BJ (cell line): Measurements from ENCODE around the gene DIP2B. TPM values are rescaled to one million over a fixed set of nuclear protein-coding genes. Genes with fewer than 3 reads are reported as not detected.
"Not testable (repeated sequence)": the region's sequence is repeated elsewhere in the genome, so short reads cannot be mapped to it uniquely, and the experiment has no call there.

Experiments
- CTCF ChIA-PET: fragments of 350-600 bp; formaldehyde crosslinking; extraction: SDS; loops from one replicate; lab custom pipeline; 2021; ENCODE audit warnings: antibody characterized with exemption, inconsistent platforms; lab: Yijun Ruan, JAX
- POLR2A ChIA-PET: fragments of 300-600 bp; sonication (Branson Sonifier 250); formaldehyde crosslinking; extraction: SDS; loops from one replicate; lab custom pipeline; 2021; ENCODE audit warnings: antibody characterized with exemption; lab: Charles Lee
- DNase-seq: peaks from one replicate; pipeline ENCODE4 v3.0.0-alpha.2; 2011; ENCODE audit warnings: low read depth
- H3K27me3 ChIP-seq: 2 replicates; pipeline ENCODE4 v1.6.0; 2011; ENCODE audit warnings: low read length; ENCODE audit not compliant: control insufficient read depth, insufficient read depth
- H3K36me3 ChIP-seq: 2 replicates; pipeline ENCODE4 v1.5.1; 2011; ENCODE audit warnings: low read length; ENCODE audit not compliant: control insufficient read depth, insufficient read depth
- H3K4me3 ChIP-seq: 2 replicates; pipeline ENCODE4 v1.5.1; 2011; ENCODE audit warnings: low read depth, mild to moderate bottlenecking, control low read depth, low read length
- polyA plus RNA-seq: library from polyadenylated mRNA; depleted of rRNA; stranded (reverse); fragments of >200 nt; gene quantifications from 2 replicates; pipeline ENCODE4 v1.2.3, GENCODE V29; 2011
- TF ChIP-seq, protein P1 (sequence below): IDR thresholded peaks from 2 replicates; pipeline ENCODE4 v1.5.1; 2011; ENCODE audit warnings: low read depth, mild to moderate bottlenecking, control low read depth, inconsistent platforms, low read length, moderate library complexity; ENCODE audit not compliant: insufficient read depth

Gene DIP2B
- polyA plus RNA-seq, 1 experiment = 13.2 TPM

DNA sequence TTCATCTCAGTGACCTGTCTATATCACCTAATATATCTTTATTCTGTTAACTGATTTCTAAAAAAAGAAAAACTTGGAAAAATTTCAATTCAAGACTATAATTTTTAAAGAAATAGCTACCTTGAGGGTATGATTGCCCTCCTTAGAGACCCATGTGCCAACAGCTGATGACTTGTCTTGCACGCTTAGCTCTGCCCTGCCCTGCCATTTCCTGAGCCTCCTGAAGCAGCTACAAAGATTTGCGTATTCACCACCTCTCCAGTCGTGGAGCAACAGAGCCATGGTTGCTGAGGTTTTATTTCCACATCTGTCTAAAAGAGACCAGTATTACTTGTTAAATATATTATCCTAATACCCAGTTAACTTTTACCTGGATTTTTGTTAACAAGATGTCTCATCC is 167.4 kb downstream of the DIP2B start:
- TF ChIP-seq, protein P1, sequence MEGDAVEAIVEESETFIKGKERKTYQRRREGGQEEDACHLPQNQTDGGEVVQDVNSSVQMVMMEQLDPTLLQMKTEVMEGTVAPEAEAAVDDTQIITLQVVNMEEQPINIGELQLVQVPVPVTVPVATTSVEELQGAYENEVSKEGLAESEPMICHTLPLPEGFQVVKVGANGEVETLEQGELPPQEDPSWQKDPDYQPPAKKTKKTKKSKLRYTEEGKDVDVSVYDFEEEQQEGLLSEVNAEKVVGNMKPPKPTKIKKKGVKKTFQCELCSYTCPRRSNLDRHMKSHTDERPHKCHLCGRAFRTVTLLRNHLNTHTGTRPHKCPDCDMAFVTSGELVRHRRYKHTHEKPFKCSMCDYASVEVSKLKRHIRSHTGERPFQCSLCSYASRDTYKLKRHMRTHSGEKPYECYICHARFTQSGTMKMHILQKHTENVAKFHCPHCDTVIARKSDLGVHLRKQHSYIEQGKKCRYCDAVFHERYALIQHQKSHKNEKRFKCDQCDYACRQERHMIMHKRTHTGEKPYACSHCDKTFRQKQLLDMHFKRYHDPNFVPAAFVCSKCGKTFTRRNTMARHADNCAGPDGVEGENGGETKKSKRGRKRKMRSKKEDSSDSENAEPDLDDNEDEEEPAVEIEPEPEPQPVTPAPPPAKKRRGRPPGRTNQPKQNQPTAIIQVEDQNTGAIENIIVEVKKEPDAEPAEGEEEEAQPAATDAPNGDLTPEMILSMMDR = no peak
- DNase-seq = no peak
- 0 out of 2 replicates have a peak, but pooled peaks cover 2% of the 10 kb centered on the region for H3K36me3 ChIP-seq
- no peaks in the 10 kb centered on the region for H3K27me3 ChIP-seq
- ChIA-PET POLR2A (no interaction called here), CTCF (no interaction called here)
- no peak overlapping the region for H3K4me3 ChIP-seq

DNA sequence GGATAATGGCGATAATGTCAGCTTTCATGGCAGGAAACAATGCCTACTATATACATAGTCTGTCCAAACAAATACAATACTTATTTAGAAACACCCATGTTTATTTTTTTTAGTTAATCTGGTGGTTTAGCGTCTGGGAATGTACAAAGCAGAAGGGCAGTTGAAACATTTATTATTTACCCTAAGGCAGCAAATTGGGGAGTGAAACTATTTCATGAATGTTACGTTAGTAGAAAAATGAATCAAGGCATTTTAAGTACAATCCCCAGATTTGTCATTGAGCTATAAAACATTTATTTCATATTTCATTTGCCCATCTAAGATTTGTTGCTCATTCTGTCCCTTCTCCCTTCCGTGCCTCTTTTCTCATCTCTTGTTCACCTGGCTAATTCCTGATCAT is 172.0 kb downstream of the DIP2B start:
- H3K27me3 ChIP-seq = no peaks in the 10 kb centered on the region
- peak; percentile 9 for DNase-seq
- H3K36me3 ChIP-seq = peaks cover 2% of the 10 kb centered on the region; the same call in 1 of the 2 replicates
- no peak overlapping the region for H3K4me3 ChIP-seq
- POLR2A ChIA-PET = no interaction called here
- TF ChIP-seq, protein P1 = no peak
- CTCF ChIA-PET = interaction anchor here (0.6 to 1.2 kb wide), 3 partner anchors 11 to 172 kb away, joined by 3 read pairs; partner anchors contain the start of gene DIP2B

DNA sequence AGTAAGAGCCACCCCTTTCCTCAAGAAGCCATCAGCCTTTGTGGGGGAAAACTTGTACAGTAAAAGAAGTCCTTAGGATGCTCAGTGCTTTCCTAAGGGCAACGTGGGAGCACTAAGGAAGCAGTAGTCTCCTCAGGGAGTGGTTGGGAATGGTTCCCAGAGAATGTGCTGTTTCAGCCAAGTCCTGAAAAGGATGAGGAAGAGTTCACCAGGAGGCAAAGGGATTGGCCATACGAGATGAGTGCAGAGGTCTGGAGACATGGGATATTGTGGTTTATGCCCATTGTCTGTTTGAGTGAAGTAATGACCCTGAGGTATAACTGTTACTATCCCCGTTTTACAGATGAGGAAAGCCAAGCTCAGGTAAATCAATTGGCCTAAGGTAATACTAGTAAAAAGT is 173.1 kb downstream of the DIP2B start:
- Histone ChIP-seq H3K27me3 (no peaks in the 10 kb centered on the region), H3K4me3 (no peak overlapping the region), H3K36me3 (peaks cover 2% of the 10 kb centered on the region; the same call in 1 of the 2 replicates)
- peak; percentile 12 for DNase-seq
- ChIA-PET CTCF (interaction anchor here (1.2 kb wide), 1 partner anchor 10 kb away, joined by 3 read pairs; no protein-coding TSS in a partner anchor), POLR2A (no interaction called here)
- TF ChIP-seq, protein P1 = no peak

DNA sequence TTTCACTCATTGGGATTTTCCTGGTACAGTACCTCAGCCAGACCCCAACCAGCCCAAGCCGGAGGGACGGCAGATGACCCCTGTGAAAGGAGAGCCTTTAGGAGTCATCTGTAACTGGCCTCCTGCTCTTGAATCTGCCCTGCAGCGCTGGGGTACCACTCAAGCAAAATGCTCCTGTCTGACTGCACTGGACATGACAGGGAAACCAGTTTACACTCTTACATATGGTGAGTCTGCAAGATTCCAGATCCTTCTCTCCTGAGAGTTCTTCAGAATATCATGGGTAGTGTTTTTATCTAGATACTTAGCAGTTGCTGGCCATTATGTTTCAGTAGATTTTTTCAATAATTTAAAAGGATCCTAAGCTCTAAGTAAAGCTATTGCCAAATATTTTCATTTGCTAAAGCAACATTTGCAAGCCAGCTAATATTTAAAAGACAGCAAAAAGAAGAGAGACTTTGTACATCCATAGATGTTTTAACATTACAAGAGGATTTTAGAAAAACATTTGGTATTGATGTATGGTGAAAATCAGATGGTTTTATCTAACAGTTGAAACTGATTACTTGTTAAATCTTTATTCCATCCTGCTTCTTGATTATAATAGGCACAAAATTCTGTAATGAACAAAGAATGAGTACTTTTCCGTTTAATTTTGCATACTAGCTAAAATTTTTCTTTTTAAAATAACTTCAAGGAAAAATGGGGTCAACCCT is 174.0 kb downstream of the DIP2B start:
- Histone ChIP-seq H3K27me3 (no peaks in the 10 kb centered on the region), H3K4me3 (no peak overlapping the region), H3K36me3 (peaks cover 2% of the 10 kb centered on the region; the same call in 1 of the 2 replicates)
- DNase-seq = no peak
- TF ChIP-seq, protein P1 = no peak
- ChIA-PET POLR2A (no interaction called here), CTCF (interaction anchor here (0.8 to 1.3 kb wide), 3 partner anchors 9 to 456 kb away, joined by 3 to 4 read pairs (median 3); partner anchors contain the start of gene DIP2B)

DNA sequence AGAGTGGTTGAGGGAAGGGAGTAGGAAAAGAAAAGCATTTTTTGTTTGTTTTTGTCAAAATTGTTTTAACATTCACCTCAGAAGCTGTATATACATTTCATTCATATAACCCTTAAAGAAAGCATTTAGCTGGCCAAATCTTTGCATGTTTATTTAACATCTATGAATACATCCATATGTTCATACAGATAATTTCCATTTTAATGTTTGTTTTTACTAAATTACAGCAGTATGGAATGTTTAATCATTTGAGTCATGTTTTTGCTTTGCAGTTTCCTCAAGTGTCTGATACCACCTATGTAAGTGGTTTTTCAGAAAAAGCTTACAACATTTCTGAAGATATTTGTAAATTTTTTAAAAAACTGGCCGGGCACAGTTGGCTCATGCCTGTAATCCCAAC is 174.8 kb downstream of the DIP2B start:
- TF ChIP-seq, protein P1 = no peak
- Histone ChIP-seq H3K4me3 (no peak overlapping the region), H3K36me3 (peaks cover 2% of the 10 kb centered on the region; the same call in 1 of the 2 replicates), H3K27me3 (no peaks in the 10 kb centered on the region)
- ChIA-PET POLR2A (no interaction called here), CTCF (interaction anchor here (0.6 to 1.3 kb wide), 3 partner anchors 9 to 217 kb away, joined by 3 to 4 read pairs (median 3); partner anchors contain the start of gene DIP2B)
- no peak for DNase-seq

DNA sequence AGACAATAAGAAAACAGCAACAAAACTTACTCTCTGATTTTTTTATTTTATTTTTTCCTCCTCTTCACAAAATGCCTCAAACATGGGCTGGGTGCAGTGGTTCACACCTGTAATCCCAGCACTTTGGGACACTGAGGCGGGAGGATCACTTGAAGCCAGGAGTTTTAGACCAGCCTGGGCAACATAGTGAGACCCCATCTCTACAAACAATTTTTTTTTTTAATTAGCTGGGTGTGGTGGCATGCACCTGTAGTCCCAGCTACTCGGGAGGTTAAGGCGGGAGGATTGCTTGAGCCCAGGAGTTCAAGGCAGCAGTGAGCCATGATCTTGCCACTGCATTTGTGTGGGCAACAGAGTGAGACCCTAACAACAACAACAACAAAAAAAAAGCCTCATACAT is 176.3 kb downstream of the DIP2B start:
- H3K4me3 ChIP-seq, H3K36me3 ChIP-seq, CTCF ChIA-PET, H3K27me3 ChIP-seq, POLR2A ChIA-PET, DNase-seq: not testable (repeated sequence)
